SK-MEL-5 (cell line): ENCODE data around the gene HSD17B1. TPM values are rescaled to one million over a fixed set of nuclear protein-coding genes. Genes with fewer than 3 reads are reported as not detected.
"Not testable (repeated sequence)": the region's sequence is repeated elsewhere in the genome, so short reads cannot be mapped to it uniquely, and the experiment has no call there.

Experiments
- DNase-seq: peaks from one replicate; pipeline ENCODE4 v3.0.0-alpha.2; 2016; ENCODE audit warnings: low read depth, low spot score
- in situ Hi-C: cut with HindIII; loops from 2 replicates; pipeline ENCODE4 v1.10.0; 2016; ENCODE audit warnings: low sequenced_read_pairs, high pct_unique_total_duplicates, low pct_unique_long_range_greater_than_20kb
- total RNA-seq: library from RNA; depleted of rRNA; stranded (reverse); fragments of >200 nt; shearing (Covaris generic); gene quantifications from 2 replicates; pipeline ENCODE4 v1.2.3, GENCODE V29; 2014

The HSD17B1 gene
- total RNA-seq, 1 experiment from 2014 or later: 0.82 TPM

GRCh38 chr17:42540558-42540957, 12.2 kb upstream of the HSD17B1 start:
- in situ Hi-C loops, DNase-seq: not testable (repeated sequence)

- peak; percentile 49 for DNase-seq
- in situ Hi-C loops: no loop called here
These were observed 11.5 kb upstream of the HSD17B1 start for GRCh38 chr17:42541041-42541833.

DNA sequence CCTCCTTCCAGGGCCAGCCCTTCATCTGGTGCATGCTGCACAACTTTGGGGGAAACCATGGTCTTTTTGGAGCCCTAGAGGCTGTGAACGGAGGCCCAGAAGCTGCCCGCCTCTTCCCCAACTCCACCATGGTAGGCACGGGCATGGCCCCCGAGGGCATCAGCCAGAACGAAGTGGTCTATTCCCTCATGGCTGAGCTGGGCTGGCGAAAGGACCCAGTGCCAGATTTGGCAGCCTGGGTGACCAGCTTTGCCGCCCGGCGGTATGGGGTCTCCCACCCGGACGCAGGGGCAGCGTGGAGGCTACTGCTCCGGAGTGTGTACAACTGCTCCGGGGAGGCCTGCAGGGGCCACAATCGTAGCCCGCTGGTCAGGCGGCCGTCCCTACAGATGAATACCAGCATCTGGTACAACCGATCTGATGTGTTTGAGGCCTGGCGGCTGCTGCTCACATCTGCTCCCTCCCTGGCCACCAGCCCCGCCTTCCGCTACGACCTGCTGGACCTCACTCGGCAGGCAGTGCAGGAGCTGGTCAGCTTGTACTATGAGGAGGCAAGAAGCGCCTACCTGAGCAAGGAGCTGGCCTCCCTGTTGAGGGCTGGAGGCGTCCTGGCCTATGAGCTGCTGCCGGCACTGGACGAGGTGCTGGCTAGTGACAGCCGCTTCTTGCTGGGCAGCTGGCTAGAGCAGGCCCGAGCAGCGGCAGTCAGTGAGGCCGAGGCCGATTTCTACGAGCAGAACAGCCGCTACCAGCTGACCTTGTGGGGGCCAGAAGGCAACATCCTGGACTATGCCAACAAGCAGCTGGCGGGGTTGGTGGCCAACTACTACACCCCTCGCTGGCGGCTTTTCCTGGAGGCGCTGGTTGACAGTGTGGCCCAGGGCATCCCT, 9.3 kb upstream of the HSD17B1 start:
- in situ Hi-C loops: no loop called here

GRCh38 chr17:42544874-42545283, 7.8 kb upstream of the HSD17B1 start:
- no peak for DNase-seq
- in situ Hi-C loops: no loop called here

More for the DNA sequence above, 9.3 kb upstream of the HSD17B1 start:
- DNase-seq: no peak

- in situ Hi-C loops, DNase-seq: not testable (repeated sequence)
These were observed 6.8 kb upstream of the HSD17B1 start for GRCh38 chr17:42545755-42546505.

DNA sequence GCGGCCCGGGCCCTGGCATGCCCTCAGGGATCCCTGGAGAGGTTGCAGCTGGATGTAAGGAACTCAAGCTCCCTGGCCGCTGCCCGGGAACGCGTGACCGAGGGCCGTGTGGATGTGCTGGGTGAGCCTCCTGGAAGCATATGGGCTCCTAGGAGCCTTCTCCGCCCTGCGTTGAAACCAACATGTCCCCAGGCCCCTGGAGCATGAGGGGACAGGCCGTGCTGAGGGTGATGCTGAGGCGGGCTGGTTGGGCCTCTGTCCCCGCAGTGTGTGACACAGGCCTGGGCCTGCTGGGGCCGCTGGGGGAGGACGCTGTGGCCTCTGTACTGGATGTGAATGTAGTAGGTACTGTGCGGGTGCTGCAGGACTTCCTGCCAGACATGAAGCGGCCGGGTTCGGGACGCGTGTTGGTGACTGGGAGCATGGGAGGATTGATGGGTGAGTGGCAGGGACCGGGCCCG, 5.7 kb upstream of the HSD17B1 start:
- in situ Hi-C loops: no loop called here
- no peak for DNase-seq

DNA sequence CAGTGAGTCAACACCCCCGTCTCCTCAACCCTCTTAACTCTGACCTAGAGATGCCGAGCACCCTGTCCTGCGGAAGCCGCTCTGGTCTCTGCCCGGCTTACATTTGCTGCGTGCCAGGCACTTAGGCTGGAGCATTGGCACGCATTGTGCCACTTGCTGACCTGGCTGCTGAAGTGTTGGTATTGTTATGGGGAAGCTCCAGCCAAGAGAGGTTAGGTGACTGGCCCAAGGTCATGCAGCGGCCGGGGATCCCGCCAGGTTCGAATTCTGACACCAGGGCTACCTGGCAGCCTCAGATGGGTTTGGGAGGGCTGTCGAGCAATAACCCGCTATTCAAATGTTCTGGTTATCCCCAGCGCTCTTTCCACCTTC, 5.0 kb upstream of the HSD17B1 start:
- in situ Hi-C loops: no loop called here
- no peak for DNase-seq

GRCh38 chr17:42548070-42548837, 4.5 kb upstream of the HSD17B1 start:
- in situ Hi-C loops: no loop called here
- no peak for DNase-seq

DNA sequence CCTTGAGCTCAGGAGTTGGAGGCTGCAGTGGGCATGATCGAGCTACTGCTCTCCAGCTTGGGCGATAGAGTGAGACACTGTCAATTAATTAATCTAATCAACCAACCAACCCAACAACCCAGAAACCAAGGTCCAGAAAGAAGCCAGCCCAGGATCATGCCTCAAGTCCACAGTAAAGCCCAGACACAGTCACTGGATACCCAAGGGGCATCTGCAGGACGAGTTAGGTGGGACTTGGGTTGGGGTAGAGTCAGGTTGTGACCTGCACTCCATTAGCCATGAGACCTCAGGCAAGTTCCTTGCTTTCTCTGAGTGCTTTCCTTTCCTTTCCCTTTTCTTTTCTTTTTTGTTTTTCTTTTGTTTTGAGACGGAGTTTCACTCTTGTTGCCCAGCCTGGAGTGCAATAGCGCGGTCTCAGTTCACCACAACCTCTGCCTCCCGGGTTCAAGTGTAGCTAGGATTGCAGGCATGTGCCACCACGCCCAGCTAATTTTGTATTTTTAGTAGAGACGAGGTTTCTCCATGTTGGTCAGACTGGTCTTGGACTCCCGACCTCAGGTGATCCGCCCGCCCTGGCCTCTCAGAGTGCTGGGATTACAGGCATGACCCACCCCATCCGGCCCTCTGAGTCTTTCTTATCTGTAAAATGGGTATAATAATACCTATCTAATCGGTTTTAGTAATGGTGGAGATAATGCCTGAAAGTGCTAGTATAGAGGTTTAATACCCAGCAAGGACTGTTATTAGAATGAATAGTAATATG, 3.5 kb upstream of the HSD17B1 start:
- in situ Hi-C loops: no loop called here
- no peak for DNase-seq

DNA sequence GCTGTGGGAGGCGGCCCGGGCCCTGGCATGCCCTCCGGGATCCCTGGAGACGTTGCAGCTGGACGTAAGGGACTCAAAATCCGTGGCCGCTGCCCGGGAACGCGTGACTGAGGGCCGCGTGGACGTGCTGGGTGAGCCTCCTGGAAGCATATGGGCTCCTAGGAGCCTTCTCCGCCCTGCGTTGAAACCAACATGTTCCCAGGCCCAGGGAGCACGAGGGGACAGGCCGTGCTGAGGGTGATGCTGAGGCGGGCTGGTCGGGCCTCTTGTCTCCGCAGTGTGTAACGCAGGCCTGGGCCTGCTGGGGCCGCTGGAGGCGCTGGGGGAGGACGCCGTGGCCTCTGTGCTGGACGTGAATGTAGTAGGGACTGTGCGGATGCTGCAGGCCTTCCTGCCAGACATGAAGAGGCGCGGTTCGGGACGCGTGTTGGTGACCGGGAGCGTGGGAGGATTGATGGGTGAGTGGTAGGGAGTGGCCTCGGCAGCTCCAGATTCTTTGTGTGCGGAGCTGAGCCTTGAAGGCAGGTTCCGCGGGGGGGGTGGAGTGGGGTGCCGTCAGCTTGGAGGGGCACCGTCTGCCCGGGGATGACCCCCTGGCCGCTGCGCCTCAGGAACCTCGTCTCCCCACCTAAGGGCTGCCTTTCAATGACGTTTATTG, 567 bp downstream of the HSD17B1 start:
- in situ Hi-C loops: no loop called here
- no peak for DNase-seq

- in situ Hi-C loops: no loop called here
- no peak for DNase-seq
These were observed 1.1 kb downstream of the HSD17B1 start for GRCh38 chr17:42553866-42554249.

DNA sequence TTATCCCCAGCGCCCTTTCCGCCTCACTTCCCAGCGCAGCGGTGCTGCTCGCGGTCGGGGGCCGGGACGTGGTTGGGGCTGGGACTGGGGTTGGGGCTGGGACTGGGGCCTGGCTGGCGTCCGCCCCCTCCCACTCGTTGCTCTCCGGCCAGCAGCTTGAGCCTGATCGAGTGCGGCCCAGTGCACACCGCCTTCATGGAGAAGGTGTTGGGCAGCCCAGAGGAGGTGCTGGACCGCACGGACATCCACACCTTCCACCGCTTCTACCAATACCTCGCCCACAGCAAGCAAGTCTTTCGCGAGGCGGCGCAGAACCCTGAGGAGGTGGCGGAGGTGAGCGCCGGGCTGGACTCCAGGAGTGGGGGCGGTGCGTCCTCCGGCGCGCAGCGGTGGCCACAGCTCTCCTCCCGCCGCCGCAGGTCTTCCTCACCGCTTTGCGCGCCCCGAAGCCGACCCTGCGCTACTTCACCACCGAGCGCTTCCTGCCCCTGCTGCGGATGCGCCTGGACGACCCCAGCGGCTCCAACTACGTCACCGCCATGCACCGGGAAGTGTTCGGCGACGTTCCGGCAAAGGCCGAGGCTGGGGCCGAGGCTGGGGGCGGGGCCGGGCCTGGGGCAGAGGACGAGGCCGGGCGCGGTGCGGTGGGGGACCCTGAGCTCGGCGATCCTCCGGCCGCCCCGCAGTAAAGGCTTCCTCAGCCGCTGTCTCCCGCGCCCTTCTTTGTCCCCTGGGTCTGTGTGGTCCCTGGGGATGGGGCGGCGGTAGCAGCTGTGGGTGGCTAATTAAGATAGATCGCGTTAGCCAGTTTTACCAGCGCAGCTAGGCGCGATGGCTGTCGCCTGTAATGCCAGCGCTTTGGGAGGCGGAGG, 1.8 kb downstream of the HSD17B1 start:
- in situ Hi-C loops: no loop called here
- peak; percentile 70 for DNase-seq

- in situ Hi-C loops: no loop called here
- no peak for DNase-seq
These were observed 2.4 kb downstream of the HSD17B1 start for GRCh38 chr17:42555122-42555622.

DNA sequence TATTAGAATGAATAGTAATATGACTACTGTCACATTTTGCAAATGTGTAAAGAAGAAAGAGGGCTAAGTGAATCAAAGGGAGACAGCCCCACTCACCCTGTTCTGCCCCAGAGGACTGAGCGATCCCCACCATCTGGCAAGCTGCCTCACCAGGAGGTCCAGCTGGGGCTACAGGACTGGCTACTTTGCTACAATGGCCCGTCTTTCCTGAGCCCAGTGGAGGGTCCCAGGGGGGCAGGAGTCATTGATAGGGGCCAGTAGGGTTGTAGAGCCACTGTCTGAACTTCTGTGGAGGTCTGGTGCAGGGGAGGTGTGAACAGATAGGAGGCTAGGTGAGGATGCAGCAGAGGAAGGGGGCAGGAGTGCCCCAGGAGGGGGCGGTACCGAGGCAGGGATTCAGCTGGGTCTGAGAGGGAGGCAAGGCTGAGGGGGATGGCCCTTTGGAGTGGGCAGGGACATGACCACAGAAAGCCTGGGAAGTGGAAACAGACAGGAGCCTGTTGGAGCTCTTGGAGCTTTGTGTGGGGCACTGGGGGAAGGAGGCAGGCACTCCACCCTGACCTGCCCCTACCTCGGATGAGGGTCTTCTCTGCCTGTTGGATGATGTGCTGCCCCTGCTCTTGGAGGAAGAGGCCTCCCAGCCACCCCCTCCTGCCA, 3.4 kb downstream of the HSD17B1 start:
- DNase-seq: peak; percentile 61
- in situ Hi-C loops: not testable (repeated sequence)

DNA sequence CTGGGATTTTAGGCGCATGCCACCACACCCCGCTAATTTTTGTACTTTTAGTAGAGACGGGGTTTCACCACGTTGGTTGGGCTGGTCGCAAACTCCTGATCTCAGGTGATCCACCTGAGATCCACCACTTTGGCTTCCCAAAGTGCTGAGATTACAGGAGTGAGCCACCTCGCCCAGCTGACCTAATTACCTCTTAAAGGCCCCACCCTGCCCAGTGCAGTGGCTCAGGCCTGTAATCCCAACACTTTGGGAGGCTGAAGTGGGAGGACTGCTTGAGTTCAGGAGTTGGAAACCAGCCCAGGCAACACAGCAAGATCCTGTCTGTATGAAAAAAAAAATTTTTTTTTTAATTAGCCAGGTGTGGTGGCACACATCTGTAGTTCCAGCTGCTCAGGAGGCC, 6.4 kb downstream of the HSD17B1 start:
- in situ Hi-C loops: no loop called here
- DNase-seq: no peak
